ENCODE results near the gene COQ9. TPM values are rescaled to one million over a fixed set of nuclear protein-coding genes. Genes with fewer than 3 reads are reported as not detected.
A peak's percentile ranks its signal among the peaks of the same experiment; 100 is the strongest.

Gene COQ9
- total and polyA plus RNA-seq, 2 donors (not counting 1 experiment from before 2014, with no cell fraction given): 44.4 to 51.2 TPM

- H3K4me1 ChIP-seq (ENCODE audit: control insufficient read depth, extremely low read depth, insufficient read depth, low read length): peaks cover 16% of the 10 kb centered on the region
- no peaks in the 10 kb centered on the region for H3K9me3 ChIP-seq (ENCODE audit: control insufficient read depth, insufficient read depth, low read depth, low read length)
- no peak overlapping the region for H3K4me2 ChIP-seq (ENCODE audit: extremely low read depth, insufficient read depth, low read length)
- H3K27me3 ChIP-seq (ENCODE audit: control insufficient read depth, insufficient read depth, low read length): no peaks in the 10 kb centered on the region
- no peak overlapping the region for H3K4me3 ChIP-seq (replicated peaks in 1 of 4; ENCODE audit: control extremely low read depth in 1 of 4, insufficient read depth in 1 of 4, low read depth in 3 of 4, low read length in 4 of 4)
- no peak overlapping the region for H3K27ac ChIP-seq (ENCODE audit: insufficient read depth, low read length)
- peaks cover 8% of the 10 kb centered on the region for H3K36me3 ChIP-seq (ENCODE audit: control insufficient read depth, insufficient read depth, low read length)
- no peak overlapping the region for H2AFZ ChIP-seq (ENCODE audit: low read length)
- no peaks in the 10 kb centered on the region for H4K20me1 ChIP-seq (ENCODE audit: control insufficient read depth, extremely low read depth, insufficient read depth, low read length)
- H3K79me2 ChIP-seq (ENCODE audit: control insufficient read depth, insufficient read depth, low read length): no peaks in the 10 kb centered on the region
- TF ChIP-seq EZH2 (IDR thresholded peaks at IDR 0.05; ENCODE audit: low read length, missing control alignments) (no peak), CTCF (conservative IDR thresholded peaks at IDR 0.05 in 1 of 2, IDR thresholded peaks at IDR 0.05 in 1 of 2; ENCODE audit: low read depth in 1 of 2, low read length in 2 of 2) (peak in 1 of 2 donors; percentile 62)
- no peak overlapping the region for H3K9ac ChIP-seq (ENCODE audit: insufficient read depth, low read length)
- peak; percentile 15 to 17 for DNase-seq (ENCODE audit: low read depth in 2 of 2)
Measured at GRCh38 chr16:57475711-57476339, 28.5 kb downstream of the COQ9 start.

DNA sequence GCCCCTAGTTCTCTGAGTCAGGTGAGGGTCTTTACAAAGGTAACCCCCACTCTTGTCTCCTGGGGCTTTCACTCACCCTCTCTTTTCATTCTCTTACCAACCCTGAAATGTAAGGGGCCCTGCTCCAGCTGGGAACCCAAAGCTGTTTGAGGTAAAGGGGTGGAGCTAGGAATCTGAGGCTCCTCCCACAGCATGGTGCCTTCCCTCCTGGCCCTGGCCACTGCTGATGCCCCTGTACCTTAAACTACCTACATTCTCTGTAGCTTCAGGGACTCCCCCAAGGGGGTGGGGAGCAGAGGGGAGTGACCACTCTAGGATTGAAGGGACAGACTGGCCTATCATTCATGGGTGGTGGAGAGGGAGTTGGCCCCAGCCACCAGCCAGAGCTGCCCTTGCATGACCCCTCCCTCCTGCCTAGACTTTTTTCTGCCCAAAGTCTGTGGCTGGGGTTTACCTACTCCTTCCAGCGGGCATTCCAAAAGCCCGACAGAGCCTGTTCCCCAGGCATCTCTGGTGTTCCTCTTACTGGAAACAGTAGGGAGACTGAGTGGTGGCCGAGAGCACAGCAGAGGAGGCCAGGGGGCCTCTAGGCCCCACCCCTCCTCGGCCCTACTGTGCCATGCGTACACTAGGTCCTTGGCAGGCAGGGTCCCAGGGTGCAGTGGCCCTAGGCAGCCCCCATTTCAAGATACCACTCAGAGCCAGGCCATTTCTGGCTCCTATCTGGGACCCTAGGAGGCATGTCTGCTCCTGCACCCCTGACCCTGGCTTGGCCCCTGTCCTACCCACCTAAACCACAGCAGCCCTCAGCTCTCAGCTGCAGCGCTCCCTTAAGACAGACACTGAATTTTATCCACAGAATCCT, 29.5 kb downstream of the COQ9 start:
- Histone ChIP-seq H3K36me3 (ENCODE audit: control insufficient read depth, insufficient read depth, low read length) (peaks cover 8% of the 10 kb centered on the region), H3K4me1 (ENCODE audit: control insufficient read depth, extremely low read depth, insufficient read depth, low read length) (peaks cover 16% of the 10 kb centered on the region), H3K27me3 (ENCODE audit: control insufficient read depth, insufficient read depth, low read length) (no peaks in the 10 kb centered on the region), H3K4me3 (replicated peaks in 1 of 4; ENCODE audit: control extremely low read depth in 1 of 4, insufficient read depth in 1 of 4, low read depth in 3 of 4, low read length in 4 of 4) (no peak overlapping the region), H4K20me1 (ENCODE audit: control insufficient read depth, extremely low read depth, insufficient read depth, low read length) (no peaks in the 10 kb centered on the region), H3K27ac (ENCODE audit: insufficient read depth, low read length) (no peak overlapping the region), H3K79me2 (ENCODE audit: control insufficient read depth, insufficient read depth, low read length) (no peaks in the 10 kb centered on the region), H3K9me3 (ENCODE audit: control insufficient read depth, insufficient read depth, low read depth, low read length) (no peaks in the 10 kb centered on the region), H3K4me2 (ENCODE audit: extremely low read depth, insufficient read depth, low read length) (no peak overlapping the region), H3K9ac (ENCODE audit: insufficient read depth, low read length) (no peak overlapping the region), H2AFZ (ENCODE audit: low read length) (no peak overlapping the region)
- no peak for DNase-seq (ENCODE audit: low read depth in 2 of 2)
- TF ChIP-seq EZH2 (IDR thresholded peaks at IDR 0.05; ENCODE audit: low read length, missing control alignments) (no peak), CTCF (conservative IDR thresholded peaks at IDR 0.05 in 1 of 2, IDR thresholded peaks at IDR 0.05 in 1 of 2; ENCODE audit: low read depth in 1 of 2, low read length in 2 of 2) (no peak)

DNA sequence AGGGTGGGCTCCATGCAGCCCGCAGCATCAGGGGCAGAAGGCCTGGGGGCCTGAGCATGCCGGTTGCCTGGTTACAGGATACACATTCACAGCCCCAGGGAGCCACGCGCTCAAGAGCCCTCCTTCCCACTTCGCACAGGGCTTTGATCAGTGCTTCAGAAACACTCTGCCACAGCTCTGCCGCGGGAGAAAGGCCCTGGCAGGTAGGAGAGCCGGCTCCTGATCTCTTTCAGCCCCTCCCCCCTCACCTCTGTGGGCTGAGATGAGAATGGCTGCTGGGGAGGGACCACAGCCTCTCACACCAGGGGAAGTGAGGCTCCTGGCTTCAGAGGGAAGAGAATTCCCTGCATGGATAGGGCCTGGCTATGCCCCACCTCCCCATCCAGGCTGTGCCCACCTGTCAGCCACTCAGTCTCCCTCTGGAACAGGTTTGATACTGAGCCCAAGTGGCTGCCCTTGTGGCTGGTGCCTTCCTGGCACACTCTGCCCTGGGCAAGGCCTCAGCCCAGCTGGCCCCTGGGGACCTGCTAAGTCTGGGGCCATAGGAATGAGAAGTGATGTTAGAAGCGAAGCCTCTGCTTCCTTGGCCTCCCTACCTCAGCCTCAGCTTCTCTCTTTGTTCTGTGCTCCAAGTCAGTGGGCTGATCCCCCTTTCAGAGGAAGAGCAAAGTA, 30.4 kb downstream of the COQ9 start:
- no peak overlapping the region for H3K27ac ChIP-seq (ENCODE audit: insufficient read depth, low read length)
- TF ChIP-seq EZH2 (IDR thresholded peaks at IDR 0.05; ENCODE audit: low read length, missing control alignments) (no peak), CTCF (conservative IDR thresholded peaks at IDR 0.05 in 1 of 2, IDR thresholded peaks at IDR 0.05 in 1 of 2; ENCODE audit: low read depth in 1 of 2, low read length in 2 of 2) (no peak)
- H3K4me3 ChIP-seq (replicated peaks in 1 of 4; ENCODE audit: control extremely low read depth in 1 of 4, insufficient read depth in 1 of 4, low read depth in 3 of 4, low read length in 4 of 4): no peak overlapping the region
- H3K4me2 ChIP-seq (ENCODE audit: extremely low read depth, insufficient read depth, low read length): no peak overlapping the region
- H2AFZ ChIP-seq (ENCODE audit: low read length): no peak overlapping the region
- no peak for DNase-seq (ENCODE audit: low read depth in 2 of 2)
- H4K20me1 ChIP-seq (ENCODE audit: control insufficient read depth, extremely low read depth, insufficient read depth, low read length): no peaks in the 10 kb centered on the region
- no peak overlapping the region for H3K9ac ChIP-seq (ENCODE audit: insufficient read depth, low read length)
- H3K9me3 ChIP-seq (ENCODE audit: control insufficient read depth, insufficient read depth, low read depth, low read length): no peaks in the 10 kb centered on the region
- no peaks in the 10 kb centered on the region for H3K79me2 ChIP-seq (ENCODE audit: control insufficient read depth, insufficient read depth, low read length)
- peaks cover 6% of the 10 kb centered on the region for H3K36me3 ChIP-seq (ENCODE audit: control insufficient read depth, insufficient read depth, low read length)
- no peaks in the 10 kb centered on the region for H3K27me3 ChIP-seq (ENCODE audit: control insufficient read depth, insufficient read depth, low read length)
- peaks cover 16% of the 10 kb centered on the region for H3K4me1 ChIP-seq (ENCODE audit: control insufficient read depth, extremely low read depth, insufficient read depth, low read length)

Measured in fibroblast of lung (primary cell).